Peyer's patch (tissue), 4 donors: Measurements from ENCODE around the gene PRR5. TPM values are rescaled to one million over a fixed set of nuclear protein-coding genes. Genes with fewer than 3 reads are reported as not detected.
"Not testable (repeated sequence)": the region's sequence is repeated elsewhere in the genome, so short reads cannot be mapped to it uniquely, and the experiment has no call there.

Source experiments
- DNase-seq, 3 donors: peaks; one replicate each; pipeline ENCODE4 v3.0.0-alpha.2; 2017 to 2019
- H3K27ac ChIP-seq, 4 donors: fragments of 200-600 bp; sonication (generic); one replicate each; pipeline ENCODE4 v1.5.1; 2016 to 2019
- H3K27me3 ChIP-seq, 2 donors: fragments of 200-600 bp; sonication (generic); one replicate each; pipeline ENCODE4 v1.5.1; 2019
- H3K36me3 ChIP-seq, 3 donors: fragments of 200-600 bp; sonication (generic); one replicate each; pipeline ENCODE4 v1.5.1; 2016 to 2019
- H3K4me1 ChIP-seq, 4 donors: fragments of 200-600 bp; sonication (generic); one replicate each; pipeline ENCODE4 v1.5.1; 2016 to 2019
- H3K4me3 ChIP-seq, 4 donors: fragments of 200-600 bp; sonication (generic); 1 replicate in 3 of 4; 2 replicates in 1 of 4; pipeline ENCODE4 v1.5.1; 2016 to 2019; ENCODE audit warnings: mild to moderate bottlenecking in 1 of 4
- H3K9me3 ChIP-seq, 4 donors: fragments of 200-600 bp; sonication (generic); one replicate each; pipeline ENCODE4 v1.5.1; 2016 to 2019; ENCODE audit warnings: mild to moderate bottlenecking in 1 of 4
- CTCF ChIP-seq, 6 experiments: fragments of 450-650 bp in 4 of 6; fragments of 200-600 bp in 2 of 6; sonication (generic) in 1 of 6; IDR thresholded peaks; one replicate each; pipeline ENCODE4 v1.5.1; 2017 to 2019; ENCODE audit warnings: antibody characterized with exemption in 6 of 6, mild to moderate bottlenecking in 3 of 6, moderate library complexity in 1 of 6
- POLR2A ChIP-seq, 2 donors: fragments of 450-650 bp; IDR thresholded peaks; one replicate each; pipeline ENCODE4 v1.5.1; 2017; ENCODE audit warnings: antibody characterized with exemption in 2 of 2, mild to moderate bottlenecking in 2 of 2, moderate library complexity in 2 of 2
- total RNA-seq, 4 donors: library from RNA; depleted of rRNA; stranded (reverse); fragments of >200 nt; gene quantifications; one replicate each; pipeline ENCODE4 v1.1.0, GENCODE V29; 2016

PRR5 gene
- 10 to 100 TPM; 20.6 to 84.3 (median 51.0) TPM for total RNA-seq

- H3K27ac ChIP-seq: peak within 1 kb of the TSS; percentile 63 to 83 (median 74)
- DNase-seq: peak; percentile 83 to 93 (median 91)
- H3K4me1 ChIP-seq: peaks cover 0 to 32% (median 8%) of the 10 kb centered on the region in 4 donors
- no peaks in the 10 kb centered on the region for H3K9me3 ChIP-seq
- peak within 1 kb of the TSS; percentile 67 to 89 (median 84) for H3K4me3 ChIP-seq
- TF ChIP-seq POLR2A (IDR thresholded peaks at IDR 0.05) (no peak), CTCF (IDR thresholded peaks at IDR 0.05) (no peak)
- no peaks in the 10 kb centered on the region for H3K36me3 ChIP-seq
- H3K27me3 ChIP-seq: no peaks in the 10 kb centered on the region
These were observed at the start of gene PRR5 for GRCh38 chr22:44701824-44702478. PRR5 (plus strand) TSS chr22:44702204; CDS start chr22:44702475, 271 bp downstream.

- H3K27ac ChIP-seq, H3K4me1 ChIP-seq, DNase-seq, H3K4me3 ChIP-seq, H3K36me3 ChIP-seq, H3K27me3 ChIP-seq, H3K9me3 ChIP-seq: not testable (repeated sequence)
These were observed 49.1 kb upstream of the PRR5 start for GRCh38 chr22:44652866-44653265.

- H3K27me3 ChIP-seq: no peaks in the 10 kb centered on the region
- H3K27ac ChIP-seq: peak overlapping the region in 3 of 4 donors; percentile 31 to 65 (median 60)
- DNase-seq: peak in 1 of 3 donors; percentile 60
- TF ChIP-seq CTCF (IDR thresholded peaks at IDR 0.05) (no peak), POLR2A (IDR thresholded peaks at IDR 0.05) (no peak)
- peaks cover 0 to 18% (median 0%) of the 10 kb centered on the region in 4 donors for H3K4me1 ChIP-seq
- H3K9me3 ChIP-seq: no peaks in the 10 kb centered on the region
- H3K36me3 ChIP-seq: no peaks in the 10 kb centered on the region
- no peak overlapping the region for H3K4me3 ChIP-seq
These were observed 43.6 kb upstream of the PRR5 start for GRCh38 chr22:44658311-44658953.

- Histone ChIP-seq H3K4me1 (peaks cover 0 to 25% (median 4%) of the 10 kb centered on the region in 4 donors), H3K36me3 (no peaks in the 10 kb centered on the region), H3K27me3 (no peaks in the 10 kb centered on the region), H3K4me3 (no peak overlapping the region), H3K27ac (peak overlapping the region in 3 of 4 donors; percentile 31 to 65 (median 60)), H3K9me3 (no peaks in the 10 kb centered on the region)
- TF ChIP-seq CTCF (IDR thresholded peaks at IDR 0.05) (no peak), POLR2A (IDR thresholded peaks at IDR 0.05) (no peak)
- no peak for DNase-seq
These were observed 42.9 kb upstream of the PRR5 start for GRCh38 chr22:44659140-44659539.

- no peaks in the 10 kb centered on the region for H3K36me3 ChIP-seq
- H3K4me1 ChIP-seq: peaks cover 0 to 35% (median 7%) of the 10 kb centered on the region in 4 donors
- DNase-seq: no peak
- H3K27ac ChIP-seq: no peak overlapping the region
- H3K4me3 ChIP-seq: no peak overlapping the region
- TF ChIP-seq CTCF (IDR thresholded peaks at IDR 0.05) (no peak), POLR2A (IDR thresholded peaks at IDR 0.05) (no peak)
- H3K9me3 ChIP-seq: no peaks in the 10 kb centered on the region
- H3K27me3 ChIP-seq: no peaks in the 10 kb centered on the region
These were observed 41.8 kb upstream of the PRR5 start for GRCh38 chr22:44660051-44660830.

- Histone ChIP-seq H3K27ac (no peak overlapping the region), H3K27me3 (no peaks in the 10 kb centered on the region), H3K9me3 (no peaks in the 10 kb centered on the region), H3K4me3 (no peak overlapping the region), H3K36me3 (no peaks in the 10 kb centered on the region), H3K4me1 (peaks cover 0 to 38% (median 7%) of the 10 kb centered on the region in 4 donors)
- no peak for DNase-seq
- no peak for TF ChIP-seq POLR2A (IDR thresholded peaks at IDR 0.05)
- no peak for TF ChIP-seq CTCF (IDR thresholded peaks at IDR 0.05)
These were observed 40.9 kb upstream of the PRR5 start for GRCh38 chr22:44661070-44661469.
